Measurements from ENCODE around the gene HASPIN.
A peak's percentile ranks its signal among the peaks of the same experiment; 100 is the strongest.

The HASPIN gene

DNA sequence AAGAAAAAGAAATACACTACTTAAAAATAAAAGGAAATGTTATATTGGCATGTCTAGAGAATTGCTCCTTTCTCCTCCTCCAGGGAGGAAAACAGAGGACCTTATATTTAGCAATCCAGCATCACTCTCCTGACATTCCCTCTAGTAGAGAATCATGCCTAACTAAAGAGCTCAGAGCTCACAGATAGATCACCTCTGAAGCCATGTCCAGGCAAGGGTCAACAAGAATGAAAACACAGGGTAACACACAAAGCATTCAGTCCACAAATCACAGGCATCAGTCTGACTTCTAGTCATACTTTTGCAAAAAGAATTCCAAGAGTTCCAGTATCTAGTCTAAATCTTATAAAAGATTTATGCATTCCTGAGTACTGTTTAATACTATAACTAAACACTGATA, 4.4 kb upstream of the HASPIN start:
- H2AFZ ChIP-seq (ENCODE audit: low read length), result no peak overlapping the region
- H3K9ac ChIP-seq (ENCODE audit: low read depth, low read length, poor library complexity), result no peak overlapping the region
- H2BK12ac ChIP-seq (ENCODE audit: low read length), result no peak overlapping the region
- no peak overlapping the region for H2BK15ac ChIP-seq (ENCODE audit: low read length)
- no peak overlapping the region for H2AK5ac ChIP-seq (ENCODE audit: low read depth, low read length)
- DNase-seq (ENCODE audit: low spot score), result no peak
- H3K4me2 ChIP-seq (ENCODE audit: insufficient read depth, low read length, poor library complexity, severe bottlenecking), result no peak overlapping the region
- H2BK120ac ChIP-seq (ENCODE audit: low read depth, low read length), result no peak overlapping the region
- no peak overlapping the region for H2BK5ac ChIP-seq (ENCODE audit: low read length)
- peaks cover 3 to 7% of the 10 kb centered on the region in 2 donors for H3K4me1 ChIP-seq (ENCODE audit: control insufficient read depth in 2 of 2, insufficient read depth in 1 of 2, low read depth in 1 of 2, low read length in 2 of 2)
- H3K36me3 ChIP-seq (replicated peaks in 1 of 2; ENCODE audit: control insufficient read depth in 2 of 2, insufficient read depth in 2 of 2, low read length in 2 of 2), result peaks cover 24 to 69% of the 10 kb centered on the region in 2 donors
- H3K23ac ChIP-seq (ENCODE audit: low read depth, low read length, poor library complexity), result no peak overlapping the region
- H3K4me3 ChIP-seq (ENCODE audit: low read length in 2 of 2), result no peak overlapping the region
- H3K27me3 ChIP-seq (ENCODE audit: control insufficient read depth in 3 of 3, insufficient read depth in 3 of 3, low read depth in 1 of 3, low read length in 3 of 3), result no peaks in the 10 kb centered on the region
- no peak overlapping the region for H4K8ac ChIP-seq (ENCODE audit: low read depth, low read length)
- no peak overlapping the region for H3K4ac ChIP-seq (ENCODE audit: low read length)
- H3K14ac ChIP-seq (ENCODE audit: low read length), result no peak overlapping the region
- H3K9me3 ChIP-seq (replicated peaks in 1 of 2; ENCODE audit: control insufficient read depth in 2 of 2, insufficient read depth in 1 of 2, low read depth in 1 of 2, low read length in 2 of 2), result no peaks in the 10 kb centered on the region
- no peak overlapping the region for H4K91ac ChIP-seq (ENCODE audit: low read depth, low read length, poor library complexity)
- peaks cover 5% of the 10 kb centered on the region for H3K79me1 ChIP-seq (ENCODE audit: low read depth, low read length)
- no peak overlapping the region for H3K27ac ChIP-seq (replicated peaks; ENCODE audit: low read length)
- no peak overlapping the region for H3K18ac ChIP-seq (ENCODE audit: low read length)

DNA sequence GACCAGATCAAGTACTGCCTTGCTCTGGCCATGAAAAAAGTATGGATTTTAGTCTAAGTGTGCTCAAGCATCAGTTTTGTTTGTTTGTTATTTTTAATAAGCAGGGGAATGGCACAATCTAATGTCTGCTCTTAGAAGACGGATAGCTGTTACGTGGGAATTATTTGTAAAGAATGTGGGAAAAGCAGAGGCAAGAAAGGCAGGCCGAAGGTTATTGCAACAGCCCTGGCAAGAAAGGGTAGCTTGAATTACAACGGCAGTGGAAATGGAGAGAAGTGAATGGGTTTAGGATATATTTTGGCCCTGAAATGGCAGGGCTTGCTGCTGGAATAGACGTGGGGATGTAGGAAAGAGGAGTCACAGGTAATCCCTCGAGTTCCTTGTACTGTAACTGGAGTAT, 987 bp upstream of the HASPIN start:
- peaks cover 9 to 17% of the 10 kb centered on the region in 2 donors for H3K4me1 ChIP-seq (ENCODE audit: control insufficient read depth in 2 of 2, insufficient read depth in 1 of 2, low read depth in 1 of 2, low read length in 2 of 2)
- no peak overlapping the region for H3K23ac ChIP-seq (ENCODE audit: low read depth, low read length, poor library complexity)
- H3K79me1 ChIP-seq (ENCODE audit: low read depth, low read length), result peaks cover 7% of the 10 kb centered on the region
- no peak overlapping the region for H3K27ac ChIP-seq (replicated peaks; ENCODE audit: low read length)
- peak overlapping the region; percentile 95 to 97 for H3K4me3 ChIP-seq (ENCODE audit: low read length in 2 of 2)
- H3K18ac ChIP-seq (ENCODE audit: low read length), result no peak overlapping the region
- H3K14ac ChIP-seq (ENCODE audit: low read length), result no peak overlapping the region
- H2AK5ac ChIP-seq (ENCODE audit: low read depth, low read length), result no peak overlapping the region
- H3K9me3 ChIP-seq (replicated peaks in 1 of 2; ENCODE audit: control insufficient read depth in 2 of 2, insufficient read depth in 1 of 2, low read depth in 1 of 2, low read length in 2 of 2), result no peaks in the 10 kb centered on the region
- no peak overlapping the region for H2BK120ac ChIP-seq (ENCODE audit: low read depth, low read length)
- no peak overlapping the region for H4K8ac ChIP-seq (ENCODE audit: low read depth, low read length)
- no peak for DNase-seq (ENCODE audit: low spot score)
- peaks cover 18 to 64% of the 10 kb centered on the region in 2 donors for H3K36me3 ChIP-seq (replicated peaks in 1 of 2; ENCODE audit: control insufficient read depth in 2 of 2, insufficient read depth in 2 of 2, low read length in 2 of 2)
- no peaks in the 10 kb centered on the region for H3K27me3 ChIP-seq (ENCODE audit: control insufficient read depth in 3 of 3, insufficient read depth in 3 of 3, low read depth in 1 of 3, low read length in 3 of 3)
- H4K91ac ChIP-seq (ENCODE audit: low read depth, low read length, poor library complexity), result no peak overlapping the region
- H2AFZ ChIP-seq (ENCODE audit: low read length), result peak overlapping the region; percentile 95
- no peak overlapping the region for H2BK12ac ChIP-seq (ENCODE audit: low read length)
- H3K4ac ChIP-seq (ENCODE audit: low read length), result no peak overlapping the region
- H2BK5ac ChIP-seq (ENCODE audit: low read length), result no peak overlapping the region
- WGBS, 2 donors (ENCODE audit: extremely low coverage in 2 of 2, insufficient read length in 2 of 2, insufficient replicate concordance in 1 of 2), result no CpG with 5 or more reads among the region's 6 CpGs
- H2BK15ac ChIP-seq (ENCODE audit: low read length), result no peak overlapping the region
- H3K9ac ChIP-seq (ENCODE audit: low read depth, low read length, poor library complexity), result no peak overlapping the region
- H3K4me2 ChIP-seq (ENCODE audit: insufficient read depth, low read length, poor library complexity, severe bottlenecking), result peak overlapping the region; percentile 63

DNA sequence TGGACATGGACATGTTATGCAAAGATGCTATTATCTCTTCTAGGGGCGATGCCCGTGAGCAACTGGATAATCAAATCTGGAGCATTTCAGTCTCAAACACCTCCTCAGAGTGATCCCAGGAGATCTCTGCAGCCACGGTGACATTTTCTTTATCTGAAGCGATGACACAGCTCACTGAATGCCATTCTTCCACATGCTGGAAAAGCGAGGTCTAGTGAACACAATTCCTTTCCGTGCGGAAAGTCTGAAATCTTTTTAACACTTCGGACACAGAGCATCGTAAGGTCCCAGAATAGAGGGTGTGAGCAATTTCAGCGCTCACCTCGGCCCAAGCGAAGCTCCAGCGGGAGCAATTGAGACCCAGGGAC, 531 bp upstream of the HASPIN start:
- no peak overlapping the region for H3K4ac ChIP-seq (ENCODE audit: low read length)
- no peak for DNase-seq (ENCODE audit: low spot score)
- H3K27me3 ChIP-seq (ENCODE audit: control insufficient read depth in 3 of 3, insufficient read depth in 3 of 3, low read depth in 1 of 3, low read length in 3 of 3), result no peaks in the 10 kb centered on the region
- peak overlapping the region; percentile 63 for H3K4me2 ChIP-seq (ENCODE audit: insufficient read depth, low read length, poor library complexity, severe bottlenecking)
- no peak overlapping the region for H2AK5ac ChIP-seq (ENCODE audit: low read depth, low read length)
- peak overlapping the region; percentile 95 to 97 for H3K4me3 ChIP-seq (ENCODE audit: low read length in 2 of 2)
- peaks cover 7% of the 10 kb centered on the region for H3K79me1 ChIP-seq (ENCODE audit: low read depth, low read length)
- H3K14ac ChIP-seq (ENCODE audit: low read length), result peak overlapping the region; percentile 42
- H3K23ac ChIP-seq (ENCODE audit: low read depth, low read length, poor library complexity), result no peak overlapping the region
- H2BK120ac ChIP-seq (ENCODE audit: low read depth, low read length), result no peak overlapping the region
- H3K36me3 ChIP-seq (replicated peaks in 1 of 2; ENCODE audit: control insufficient read depth in 2 of 2, insufficient read depth in 2 of 2, low read length in 2 of 2), result peaks cover 20 to 64% of the 10 kb centered on the region in 2 donors
- H3K27ac ChIP-seq (replicated peaks; ENCODE audit: low read length), result no peak overlapping the region
- no peaks in the 10 kb centered on the region for H3K9me3 ChIP-seq (replicated peaks in 1 of 2; ENCODE audit: control insufficient read depth in 2 of 2, insufficient read depth in 1 of 2, low read depth in 1 of 2, low read length in 2 of 2)
- no peak overlapping the region for H2BK5ac ChIP-seq (ENCODE audit: low read length)
- no peak overlapping the region for H4K91ac ChIP-seq (ENCODE audit: low read depth, low read length, poor library complexity)
- no peak overlapping the region for H2BK15ac ChIP-seq (ENCODE audit: low read length)
- no peak overlapping the region for H4K8ac ChIP-seq (ENCODE audit: low read depth, low read length)
- no peak overlapping the region for H3K18ac ChIP-seq (ENCODE audit: low read length)
- H2AFZ ChIP-seq (ENCODE audit: low read length), result peak overlapping the region; percentile 95
- no peak overlapping the region for H2BK12ac ChIP-seq (ENCODE audit: low read length)
- peak overlapping the region; percentile 99 for H3K9ac ChIP-seq (ENCODE audit: low read depth, low read length, poor library complexity)
- H3K4me1 ChIP-seq (ENCODE audit: control insufficient read depth in 2 of 2, insufficient read depth in 1 of 2, low read depth in 1 of 2, low read length in 2 of 2), result peaks cover 9 to 17% of the 10 kb centered on the region in 2 donors
- no CpG with 5 or more reads among the region's 13 CpGs for WGBS, 2 donors (ENCODE audit: extremely low coverage in 2 of 2, insufficient read length in 2 of 2, insufficient replicate concordance in 1 of 2)

DNA sequence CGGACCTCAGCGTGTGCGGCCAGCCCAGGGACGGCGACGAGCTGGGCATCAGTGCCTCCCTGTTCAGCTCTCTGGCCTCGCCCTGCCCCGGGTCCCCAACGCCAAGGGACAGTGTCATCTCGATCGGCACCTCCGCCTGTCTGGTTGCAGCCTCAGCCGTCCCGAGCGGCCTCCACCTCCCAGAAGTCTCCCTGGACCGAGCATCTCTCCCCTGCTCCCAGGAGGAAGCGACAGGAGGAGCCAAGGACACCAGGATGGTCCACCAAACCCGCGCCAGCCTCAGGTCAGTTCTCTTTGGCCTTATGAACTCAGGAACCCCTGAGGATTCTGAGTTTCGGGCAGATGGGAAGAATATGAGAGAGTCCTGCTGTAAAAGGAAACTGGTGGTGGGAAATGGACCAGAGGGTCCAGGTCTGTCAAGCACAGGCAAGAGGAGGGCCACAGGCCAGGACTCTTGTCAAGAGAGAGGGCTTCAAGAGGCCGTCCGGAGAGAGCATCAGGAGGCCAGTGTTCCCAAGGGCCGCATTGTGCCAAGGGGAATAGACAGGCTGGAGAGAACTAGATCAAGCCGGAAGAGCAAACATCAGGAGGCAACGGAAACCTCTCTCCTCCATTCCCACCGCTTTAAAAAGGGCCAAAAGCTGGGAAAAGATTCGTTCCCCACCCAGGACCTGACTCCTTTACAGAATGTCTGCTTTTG, 825 bp downstream of the HASPIN start:
- no peaks in the 10 kb centered on the region for H3K9me3 ChIP-seq (replicated peaks in 1 of 2; ENCODE audit: control insufficient read depth in 2 of 2, insufficient read depth in 1 of 2, low read depth in 1 of 2, low read length in 2 of 2)
- WGBS, 2 donors (ENCODE audit: extremely low coverage in 2 of 2, insufficient read length in 2 of 2, insufficient replicate concordance in 1 of 2), result no CpG with 5 or more reads among the region's 27 CpGs

More for the DNA sequence above, 825 bp downstream of the HASPIN start:
- Histone ChIP-seq H2BK5ac (ENCODE audit: low read length) (no peak overlapping the region), H2AK5ac (ENCODE audit: low read depth, low read length) (peak overlapping the region; percentile 68), H4K8ac (ENCODE audit: low read depth, low read length) (no peak overlapping the region), H3K4me3 (ENCODE audit: low read length in 2 of 2) (peak overlapping the region; percentile 95 to 97), H4K91ac (ENCODE audit: low read depth, low read length, poor library complexity) (no peak overlapping the region), H3K4me1 (ENCODE audit: control insufficient read depth in 2 of 2, insufficient read depth in 1 of 2, low read depth in 1 of 2, low read length in 2 of 2) (peaks cover 9 to 17% of the 10 kb centered on the region in 2 donors), H3K14ac (ENCODE audit: low read length) (no peak overlapping the region), H3K4me2 (ENCODE audit: insufficient read depth, low read length, poor library complexity, severe bottlenecking) (peak overlapping the region; percentile 75), H2BK120ac (ENCODE audit: low read depth, low read length) (peak overlapping the region; percentile 16), H3K27me3 (ENCODE audit: control insufficient read depth in 3 of 3, insufficient read depth in 3 of 3, low read depth in 1 of 3, low read length in 3 of 3) (no peaks in the 10 kb centered on the region), H3K27ac (replicated peaks; ENCODE audit: low read length) (no peak overlapping the region), H3K23ac (ENCODE audit: low read depth, low read length, poor library complexity) (peak overlapping the region; percentile 38), H3K36me3 (replicated peaks in 1 of 2; ENCODE audit: control insufficient read depth in 2 of 2, insufficient read depth in 2 of 2, low read length in 2 of 2) (peaks cover 23 to 59% of the 10 kb centered on the region in 2 donors), H3K18ac (ENCODE audit: low read length) (peak overlapping the region; percentile 33), H2AFZ (ENCODE audit: low read length) (peak overlapping the region; percentile 95), H2BK12ac (ENCODE audit: low read length) (no peak overlapping the region), H3K79me1 (ENCODE audit: low read depth, low read length) (peaks cover 10% of the 10 kb centered on the region), H2BK15ac (ENCODE audit: low read length) (no peak overlapping the region), H3K4ac (ENCODE audit: low read length) (no peak overlapping the region), H3K9ac (ENCODE audit: low read depth, low read length, poor library complexity) (peak overlapping the region; percentile 98)
- no peak for DNase-seq (ENCODE audit: low spot score)

All from neuronal stem cell (in vitro differentiated cells).